IPS-15b (cell line): ENCODE data around the gene HASPIN.
A peak's percentile ranks its signal among the peaks of the same experiment; 100 is the strongest.
"Not testable (repeated sequence)": the region's sequence is repeated elsewhere in the genome, so short reads cannot be mapped to it uniquely, and the experiment has no call there.

Experiments used
- H3K27me3 ChIP-seq: one replicate; pipeline ENCODE4 v1.6.1; 2013; ENCODE audit warnings: low read length; ENCODE audit not compliant: control insufficient read depth, insufficient read depth
- H3K36me3 ChIP-seq: one replicate; pipeline ENCODE4 v1.6.1; 2013; ENCODE audit warnings: low read length; ENCODE audit not compliant: control insufficient read depth, insufficient read depth
- H3K4me1 ChIP-seq: one replicate; pipeline ENCODE4 v1.6.1; 2013; ENCODE audit warnings: mild to moderate bottlenecking, low read length; ENCODE audit not compliant: control insufficient read depth, insufficient read depth
- H3K4me3 ChIP-seq: one replicate; pipeline ENCODE4 v1.5.1; 2013; ENCODE audit warnings: low read depth, low read length
- H3K9ac ChIP-seq: one replicate; pipeline ENCODE4 v1.6.1; 2013; ENCODE audit warnings: low read depth, mild to moderate bottlenecking, low read length
- H3K9me3 ChIP-seq: one replicate; pipeline ENCODE4 v1.6.1; 2013; ENCODE audit warnings: mild to moderate bottlenecking, low read length; ENCODE audit not compliant: control insufficient read depth, insufficient read depth

Gene HASPIN

DNA sequence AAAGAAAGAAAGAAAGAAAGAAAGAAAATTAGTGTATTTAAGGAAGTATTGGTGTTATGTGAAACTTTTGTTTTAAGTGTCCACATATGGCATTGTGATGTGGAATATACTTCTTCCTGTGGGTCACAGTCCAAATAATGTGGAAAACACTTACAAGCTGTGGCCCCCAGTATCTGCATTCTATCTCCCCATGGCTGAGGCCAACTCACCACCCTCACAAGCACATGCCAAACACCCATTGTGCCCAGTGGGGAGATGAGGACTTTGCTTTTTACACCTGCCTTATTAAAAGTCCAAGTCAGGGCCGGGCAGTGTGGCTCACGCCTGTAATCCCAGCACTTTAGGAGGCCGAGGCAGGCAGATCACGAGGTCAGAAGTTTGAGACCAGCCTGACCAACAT lies 23.8 kb upstream of the HASPIN start:
- no peak overlapping the region for H3K4me3 ChIP-seq
- no peak overlapping the region for H3K9ac ChIP-seq
- H3K27me3 ChIP-seq, result peaks cover 19% of the 10 kb centered on the region
- H3K9me3 ChIP-seq, result no peaks in the 10 kb centered on the region
- H3K36me3 ChIP-seq, result no peaks in the 10 kb centered on the region
- H3K4me1 ChIP-seq, result no peaks in the 10 kb centered on the region

GRCh38 chr17:3702041-3702539 lies 21.6 kb upstream of the HASPIN start:
- H3K9me3 ChIP-seq, H3K4me1 ChIP-seq, H3K4me3 ChIP-seq, H3K9ac ChIP-seq, H3K36me3 ChIP-seq, H3K27me3 ChIP-seq: not testable (repeated sequence)

DNA sequence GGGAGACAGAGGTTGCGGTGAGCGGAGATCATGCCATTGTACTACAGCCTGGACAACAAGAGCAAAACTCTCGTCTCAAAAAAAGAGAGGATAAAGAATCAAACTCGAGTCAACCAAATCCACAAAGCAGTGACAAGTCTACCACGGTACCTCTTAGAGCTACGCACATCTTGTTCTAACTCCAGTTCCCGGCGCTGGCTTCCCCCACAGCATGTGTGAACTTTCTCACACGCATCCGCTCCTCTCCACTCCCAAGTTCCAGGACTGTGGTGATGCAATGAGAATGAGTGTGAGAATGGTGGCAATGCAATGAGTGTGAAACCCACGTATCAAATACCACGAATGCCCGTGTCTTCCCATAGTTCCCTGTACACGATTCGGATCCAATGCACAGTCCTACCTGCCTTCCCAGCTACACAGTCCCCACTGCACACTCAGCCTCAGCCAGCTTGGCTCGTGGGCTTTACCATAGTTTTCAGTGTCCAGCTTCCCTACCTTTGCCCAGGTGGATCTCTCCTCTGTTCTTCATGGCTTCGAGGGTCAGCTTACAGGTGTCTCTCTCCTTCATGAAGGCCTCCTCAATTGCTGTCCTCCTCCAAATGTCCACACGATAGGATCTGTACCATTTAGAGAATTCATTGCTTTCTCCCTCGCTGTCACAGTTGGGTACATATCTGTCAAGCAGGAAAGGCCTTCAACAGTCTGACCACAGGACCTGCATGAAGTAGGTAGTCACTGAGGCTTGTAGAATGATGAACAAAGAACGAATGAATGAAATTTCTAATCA lies 18.6 kb upstream of the HASPIN start:
- H3K9me3 ChIP-seq, result no peaks in the 10 kb centered on the region
- no peaks in the 10 kb centered on the region for H3K4me1 ChIP-seq
- no peak overlapping the region for H3K9ac ChIP-seq
- no peak overlapping the region for H3K4me3 ChIP-seq
- no peaks in the 10 kb centered on the region for H3K27me3 ChIP-seq
- no peaks in the 10 kb centered on the region for H3K36me3 ChIP-seq

- not testable (repeated sequence) for H3K27me3 ChIP-seq, H3K36me3 ChIP-seq, H3K4me3 ChIP-seq, H3K4me1 ChIP-seq, H3K9me3 ChIP-seq, H3K9ac ChIP-seq
Measured at GRCh38 chr17:3705718-3705984, 18.1 kb upstream of the HASPIN start.

DNA sequence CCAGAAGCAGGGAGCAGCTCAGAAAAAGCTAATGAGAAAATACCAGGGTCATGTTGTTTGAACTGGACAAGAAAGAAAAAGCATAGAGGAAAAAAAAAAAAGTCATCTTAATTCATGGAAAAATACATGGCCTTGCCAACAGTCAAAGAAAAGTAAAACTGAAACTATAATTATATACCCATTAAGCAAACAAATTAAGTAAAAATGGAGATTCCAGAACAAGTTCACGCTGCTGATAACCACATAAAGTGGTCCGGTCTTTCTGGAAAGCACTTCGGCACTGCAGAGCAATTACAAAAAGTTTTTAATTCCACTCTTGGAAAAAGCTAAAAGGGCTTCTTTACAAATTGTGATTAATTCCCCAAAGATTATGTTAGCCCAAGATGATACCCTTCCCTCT lies 15.3 kb upstream of the HASPIN start:
- no peaks in the 10 kb centered on the region for H3K9me3 ChIP-seq
- H3K9ac ChIP-seq, result no peak overlapping the region
- no peaks in the 10 kb centered on the region for H3K36me3 ChIP-seq
- no peaks in the 10 kb centered on the region for H3K27me3 ChIP-seq
- H3K4me3 ChIP-seq, result no peak overlapping the region
- H3K4me1 ChIP-seq, result no peaks in the 10 kb centered on the region

- Histone ChIP-seq H3K4me1 (no peaks in the 10 kb centered on the region), H3K27me3 (no peaks in the 10 kb centered on the region), H3K4me3 (no peak overlapping the region), H3K9ac (no peak overlapping the region), H3K9me3 (no peaks in the 10 kb centered on the region), H3K36me3 (peaks cover 6% of the 10 kb centered on the region)
Measured at GRCh38 chr17:3710951-3711383, 12.7 kb upstream of the HASPIN start.

DNA sequence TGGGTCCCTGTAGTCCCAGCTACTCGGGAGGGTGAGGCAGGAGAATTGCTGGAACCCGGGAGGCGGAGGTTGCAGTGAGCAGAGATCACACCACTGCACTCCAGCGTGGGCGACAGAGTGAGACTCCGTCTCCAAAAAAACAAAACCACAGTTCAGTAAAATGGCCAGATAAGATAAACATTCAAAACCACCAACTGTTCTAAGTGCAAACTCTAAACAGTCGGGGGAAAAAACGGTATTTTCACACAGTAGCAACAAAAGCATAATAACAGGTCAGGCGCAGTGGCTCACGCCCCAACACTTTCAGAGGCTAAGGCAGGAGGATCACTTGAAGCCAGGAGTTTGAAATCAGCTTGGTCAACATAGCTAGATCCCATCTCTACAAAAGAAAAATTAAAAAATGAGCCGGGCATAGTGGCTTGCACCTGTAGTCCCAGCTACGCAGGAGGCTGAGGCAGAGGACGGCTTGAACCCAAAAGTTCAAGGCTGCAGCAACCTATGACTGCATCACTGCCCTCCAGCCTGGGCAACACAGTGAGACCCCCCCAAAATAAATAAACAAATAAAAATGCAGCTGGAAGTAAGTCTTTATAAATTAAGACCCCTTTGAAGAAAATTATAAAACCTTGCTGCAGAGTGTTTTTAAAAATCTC lies 10.8 kb upstream of the HASPIN start:
- Histone ChIP-seq H3K27me3 (no peaks in the 10 kb centered on the region), H3K36me3 (peaks cover 12% of the 10 kb centered on the region), H3K9ac (no peak overlapping the region), H3K4me3 (no peak overlapping the region), H3K4me1 (no peaks in the 10 kb centered on the region), H3K9me3 (no peaks in the 10 kb centered on the region)

DNA sequence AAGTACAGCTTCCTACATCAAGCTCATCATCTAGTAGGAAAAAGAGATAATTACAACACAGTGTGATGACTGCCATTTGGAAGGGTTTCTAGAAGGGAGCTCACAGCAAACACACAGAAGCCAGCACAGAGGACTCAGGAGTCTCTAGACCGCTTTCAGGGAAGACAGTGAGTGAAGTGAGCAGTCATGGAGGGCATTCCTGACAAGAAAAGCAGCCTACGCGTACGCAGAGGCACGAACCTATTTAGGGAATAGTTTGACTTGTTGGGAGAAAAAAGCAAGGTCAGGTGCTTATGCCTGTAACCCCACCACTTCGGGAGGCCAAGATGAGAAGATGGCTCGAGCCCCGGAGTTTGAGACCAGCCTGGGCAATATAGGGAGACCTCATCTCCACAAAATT lies 8.4 kb upstream of the HASPIN start:
- Histone ChIP-seq H3K9me3 (no peaks in the 10 kb centered on the region), H3K27me3 (no peaks in the 10 kb centered on the region), H3K4me1 (no peaks in the 10 kb centered on the region), H3K9ac (no peak overlapping the region), H3K36me3 (peaks cover 15% of the 10 kb centered on the region), H3K4me3 (no peak overlapping the region)

GRCh38 chr17:3718201-3718600 lies 5.5 kb upstream of the HASPIN start:
- Histone ChIP-seq H3K36me3 (peaks cover 15% of the 10 kb centered on the region), H3K27me3 (no peaks in the 10 kb centered on the region), H3K4me1 (peaks cover 6% of the 10 kb centered on the region), H3K9me3 (no peaks in the 10 kb centered on the region), H3K9ac (no peak overlapping the region), H3K4me3 (no peak overlapping the region)

GRCh38 chr17:3719265-3719664 lies 4.4 kb upstream of the HASPIN start:
- Histone ChIP-seq H3K4me3 (no peak overlapping the region), H3K9ac (no peak overlapping the region), H3K36me3 (peaks cover 15% of the 10 kb centered on the region), H3K27me3 (no peaks in the 10 kb centered on the region), H3K4me1 (peaks cover 6% of the 10 kb centered on the region), H3K9me3 (no peaks in the 10 kb centered on the region)

- peak overlapping the region; percentile 92 for H3K9ac ChIP-seq
- peaks cover 10% of the 10 kb centered on the region for H3K4me1 ChIP-seq
- H3K27me3 ChIP-seq, result no peaks in the 10 kb centered on the region
- H3K9me3 ChIP-seq, result no peaks in the 10 kb centered on the region
- peaks cover 10% of the 10 kb centered on the region for H3K36me3 ChIP-seq
- peak overlapping the region; percentile 96 for H3K4me3 ChIP-seq
Measured at GRCh38 chr17:3722716-3723115, 987 bp upstream of the HASPIN start.

GRCh38 chr17:3723188-3723555 lies 531 bp upstream of the HASPIN start:
- Histone ChIP-seq H3K9ac (peak overlapping the region; percentile 92), H3K36me3 (peaks cover 10% of the 10 kb centered on the region), H3K27me3 (no peaks in the 10 kb centered on the region), H3K9me3 (no peaks in the 10 kb centered on the region), H3K4me1 (peaks cover 10% of the 10 kb centered on the region), H3K4me3 (peak overlapping the region; percentile 96)
